ENCODE results near the gene CEMP1.

Gene CEMP1

DNA sequence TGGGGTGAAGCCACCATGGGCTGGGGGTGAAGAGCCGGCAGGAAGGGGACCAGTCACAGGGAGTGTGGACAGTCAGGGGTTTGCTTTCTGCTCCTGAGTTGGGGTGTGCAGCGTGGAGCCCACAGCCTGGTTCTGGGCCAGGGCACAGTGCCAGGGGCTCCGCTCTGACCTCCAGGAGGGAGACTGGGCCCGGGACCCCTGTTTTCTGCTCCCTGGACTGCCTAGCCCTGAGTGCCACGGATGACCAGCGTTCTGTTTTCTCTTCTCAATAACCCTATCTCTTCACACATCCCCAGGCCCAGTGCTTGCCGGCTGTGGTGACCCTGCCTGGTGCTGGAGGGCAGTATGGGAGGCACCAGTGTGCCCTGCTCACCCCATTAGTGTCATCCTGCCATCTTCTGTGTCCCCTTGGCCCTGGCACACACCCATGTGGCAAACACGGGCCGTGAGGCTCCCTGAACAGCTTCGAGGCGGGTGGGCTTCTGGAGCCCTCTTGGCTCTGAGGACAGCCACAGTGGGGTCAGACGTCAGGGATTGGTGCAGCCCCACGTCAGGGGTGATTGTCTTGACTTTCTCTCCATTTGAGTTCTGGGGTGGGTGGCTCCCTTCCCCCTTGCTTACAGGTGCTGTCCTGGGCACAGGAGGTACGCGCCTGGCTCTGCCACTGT is 1.1 kb downstream of the CEMP1 start:
- H3K9me2 ChIP-seq (replicated peaks; ENCODE audit: control insufficient read depth, low read length) = no peaks in the 10 kb centered on the region

DNA sequence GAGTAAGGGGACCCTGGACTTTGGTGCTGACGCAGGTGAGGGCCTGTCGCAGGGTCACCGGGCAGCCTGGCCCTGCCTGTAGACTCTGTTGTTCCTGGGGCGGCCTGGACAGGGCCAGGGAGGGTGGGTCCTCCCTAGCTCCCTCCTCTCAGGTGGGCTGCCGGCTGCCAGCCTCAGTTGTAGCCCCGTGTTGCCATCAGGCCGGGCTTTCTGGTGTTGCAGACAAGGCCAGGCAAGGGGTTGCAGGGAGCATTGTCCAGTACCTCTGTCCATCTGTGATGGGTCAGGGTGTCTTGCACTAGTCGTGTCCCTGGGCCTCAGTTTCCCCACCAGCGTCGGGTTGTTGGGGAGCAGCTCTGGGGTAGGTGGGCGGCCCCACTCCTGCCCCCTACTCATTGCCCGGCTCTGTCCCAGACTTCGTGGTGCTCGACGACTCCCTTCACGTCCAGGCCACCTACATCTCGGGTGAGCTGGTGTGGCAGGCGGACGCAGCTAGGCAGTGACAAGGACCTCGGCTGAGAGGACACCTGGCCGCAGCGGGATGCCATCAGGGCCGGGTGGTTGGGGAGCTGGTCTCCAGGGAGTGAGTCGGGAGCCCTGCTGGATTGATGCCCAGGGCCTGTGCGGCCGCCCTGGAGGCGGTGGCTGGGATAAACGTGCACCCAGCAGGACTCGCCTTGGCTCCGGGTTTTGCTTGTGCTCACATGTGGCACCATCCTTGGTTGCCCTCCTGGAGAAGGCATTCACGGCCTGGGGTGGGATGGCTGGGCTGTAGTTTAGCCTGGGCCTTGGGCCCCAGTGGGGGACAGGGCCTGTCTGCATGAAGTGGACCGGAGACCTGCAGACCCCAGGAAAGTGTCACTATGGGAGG is 1.9 kb downstream of the CEMP1 start:
- H3K36me3 ChIP-seq (ENCODE audit: control insufficient read depth, low read length) = peaks cover 32% of the 10 kb centered on the region
- H3K4me1 ChIP-seq (ENCODE audit: control insufficient read depth, low read length) = peaks cover 19% of the 10 kb centered on the region
- TF ChIP-seq, protein P1, sequence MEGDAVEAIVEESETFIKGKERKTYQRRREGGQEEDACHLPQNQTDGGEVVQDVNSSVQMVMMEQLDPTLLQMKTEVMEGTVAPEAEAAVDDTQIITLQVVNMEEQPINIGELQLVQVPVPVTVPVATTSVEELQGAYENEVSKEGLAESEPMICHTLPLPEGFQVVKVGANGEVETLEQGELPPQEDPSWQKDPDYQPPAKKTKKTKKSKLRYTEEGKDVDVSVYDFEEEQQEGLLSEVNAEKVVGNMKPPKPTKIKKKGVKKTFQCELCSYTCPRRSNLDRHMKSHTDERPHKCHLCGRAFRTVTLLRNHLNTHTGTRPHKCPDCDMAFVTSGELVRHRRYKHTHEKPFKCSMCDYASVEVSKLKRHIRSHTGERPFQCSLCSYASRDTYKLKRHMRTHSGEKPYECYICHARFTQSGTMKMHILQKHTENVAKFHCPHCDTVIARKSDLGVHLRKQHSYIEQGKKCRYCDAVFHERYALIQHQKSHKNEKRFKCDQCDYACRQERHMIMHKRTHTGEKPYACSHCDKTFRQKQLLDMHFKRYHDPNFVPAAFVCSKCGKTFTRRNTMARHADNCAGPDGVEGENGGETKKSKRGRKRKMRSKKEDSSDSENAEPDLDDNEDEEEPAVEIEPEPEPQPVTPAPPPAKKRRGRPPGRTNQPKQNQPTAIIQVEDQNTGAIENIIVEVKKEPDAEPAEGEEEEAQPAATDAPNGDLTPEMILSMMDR (IDR thresholded peaks at IDR 0.05; ENCODE audit: low read depth, low read length, poor library complexity, severe bottlenecking) = no peak
- TF ChIP-seq EZH2phosphoT487 (IDR thresholded peaks at IDR 0.05; ENCODE audit: borderline replicate concordance, low read length) = no peak
- no peaks in the 10 kb centered on the region for H3K79me2 ChIP-seq (ENCODE audit: control insufficient read depth, low read length)
- no peaks in the 10 kb centered on the region for H4K20me1 ChIP-seq (ENCODE audit: control insufficient read depth, insufficient read depth, low read depth, low read length)
- H3K27me3 ChIP-seq (ENCODE audit: control insufficient read depth, low read length) = no peaks in the 10 kb centered on the region
- H3K9me3 ChIP-seq (ENCODE audit: control insufficient read depth, insufficient read depth, low read length) = no peaks in the 10 kb centered on the region
- no peak overlapping the region for H3K4me3 ChIP-seq (ENCODE audit: low read length)
- H3K27ac ChIP-seq (ENCODE audit: low read depth, low read length) = no peak overlapping the region
- H3K9me2 ChIP-seq (replicated peaks; ENCODE audit: control insufficient read depth, low read length) = no peaks in the 10 kb centered on the region
- peaks cover 6% of the 10 kb centered on the region for H3F3A ChIP-seq (ENCODE audit: control insufficient read depth, insufficient read depth)
- H3K4me2 ChIP-seq (ENCODE audit: low read length) = no peak overlapping the region

More for the DNA sequence above, 1.1 kb downstream of the CEMP1 start:
- Histone ChIP-seq H4K20me1 (ENCODE audit: control insufficient read depth, insufficient read depth, low read depth, low read length) (no peaks in the 10 kb centered on the region), H3K9me3 (ENCODE audit: control insufficient read depth, insufficient read depth, low read length) (no peaks in the 10 kb centered on the region), H3K27ac (ENCODE audit: low read depth, low read length) (no peak overlapping the region), H3K4me3 (ENCODE audit: low read length) (no peak overlapping the region), H3K4me2 (ENCODE audit: low read length) (no peak overlapping the region), H3F3A (ENCODE audit: control insufficient read depth, insufficient read depth) (peaks cover 6% of the 10 kb centered on the region), H3K4me1 (ENCODE audit: control insufficient read depth, low read length) (peaks cover 19% of the 10 kb centered on the region), H3K27me3 (ENCODE audit: control insufficient read depth, low read length) (no peaks in the 10 kb centered on the region), H3K36me3 (ENCODE audit: control insufficient read depth, low read length) (peaks cover 26% of the 10 kb centered on the region), H3K79me2 (ENCODE audit: control insufficient read depth, low read length) (no peaks in the 10 kb centered on the region)
- TF ChIP-seq, protein P1 (IDR thresholded peaks at IDR 0.05; ENCODE audit: low read depth, low read length, poor library complexity, severe bottlenecking) = no peak
- TF ChIP-seq EZH2phosphoT487 (IDR thresholded peaks at IDR 0.05; ENCODE audit: borderline replicate concordance, low read length) = no peak

DNA sequence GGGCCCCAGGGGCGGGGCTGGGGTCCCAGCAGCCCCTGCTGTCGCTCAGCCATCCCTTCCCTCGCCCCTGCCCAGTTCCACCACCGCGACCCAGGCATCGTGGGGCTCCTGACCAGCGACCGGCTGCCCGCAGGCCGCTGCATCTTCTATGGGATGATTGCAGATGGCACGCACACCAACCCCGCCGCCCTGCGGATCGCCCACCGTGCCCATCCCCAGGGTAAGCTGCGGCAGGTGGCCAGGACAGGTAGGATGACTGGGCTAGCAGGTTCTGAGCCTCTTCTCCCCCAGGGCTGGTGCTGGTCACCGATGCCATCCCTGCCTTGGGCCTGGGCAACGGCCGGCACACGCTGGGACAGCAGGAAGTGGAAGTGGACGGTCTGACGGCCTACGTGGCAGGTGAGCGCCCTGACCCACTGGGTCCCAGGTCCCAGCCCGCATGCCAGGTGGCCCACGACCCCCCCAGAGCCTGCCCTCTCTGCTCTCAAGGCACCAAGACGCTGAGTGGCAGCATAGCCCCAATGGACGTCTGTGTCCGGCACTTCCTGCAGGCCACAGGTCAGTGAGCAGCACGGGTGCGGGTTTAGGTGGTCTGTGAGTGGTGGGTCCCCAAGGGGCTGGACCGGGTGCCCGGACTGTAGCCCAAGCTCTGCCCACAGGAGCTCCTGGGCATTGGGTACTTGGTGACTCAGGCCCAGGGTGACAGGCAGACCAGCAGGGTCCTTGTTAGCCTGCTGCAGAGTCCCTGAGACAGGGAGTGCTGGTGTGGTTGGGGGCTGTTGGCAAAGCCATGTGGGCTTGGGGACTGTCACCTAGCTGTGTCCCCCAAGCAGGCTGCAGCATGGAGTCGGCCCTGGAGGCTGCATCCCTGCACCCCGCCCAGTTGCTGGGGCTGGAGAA is 2.8 kb downstream of the CEMP1 start:
- Histone ChIP-seq H3K79me2 (ENCODE audit: control insufficient read depth, low read length) (no peaks in the 10 kb centered on the region), H3K36me3 (ENCODE audit: control insufficient read depth, low read length) (peaks cover 41% of the 10 kb centered on the region), H3K4me3 (ENCODE audit: low read length) (no peak overlapping the region), H3K4me1 (ENCODE audit: control insufficient read depth, low read length) (peaks cover 16% of the 10 kb centered on the region), H3F3A (ENCODE audit: control insufficient read depth, insufficient read depth) (peaks cover 3% of the 10 kb centered on the region), H3K4me2 (ENCODE audit: low read length) (no peak overlapping the region), H3K27me3 (ENCODE audit: control insufficient read depth, low read length) (no peaks in the 10 kb centered on the region), H3K9me2 (replicated peaks; ENCODE audit: control insufficient read depth, low read length) (no peaks in the 10 kb centered on the region), H3K27ac (ENCODE audit: low read depth, low read length) (no peak overlapping the region), H3K9me3 (ENCODE audit: control insufficient read depth, insufficient read depth, low read length) (no peaks in the 10 kb centered on the region), H4K20me1 (ENCODE audit: control insufficient read depth, insufficient read depth, low read depth, low read length) (no peaks in the 10 kb centered on the region)
- TF ChIP-seq EZH2phosphoT487 (IDR thresholded peaks at IDR 0.05; ENCODE audit: borderline replicate concordance, low read length) = no peak
- TF ChIP-seq, protein P1 (IDR thresholded peaks at IDR 0.05; ENCODE audit: low read depth, low read length, poor library complexity, severe bottlenecking) = no peak
